COR-L47 (cell line): ENCODE results near the gene SH2D7.

ENCODE experiments used
- DNase-seq: peaks from one replicate; lab custom pipeline; 2025; lab: John Stamatoyannopoulos, UW

The SH2D7 gene

GRCh38 chr15:78061963-78062427 lies 30.4 kb upstream of the SH2D7 start:
- no peak for DNase-seq

GRCh38 chr15:78063217-78063616 lies 29.1 kb upstream of the SH2D7 start:
- DNase-seq = no peak

- no peak for DNase-seq
Measured at GRCh38 chr15:78063970-78064385, 28.4 kb upstream of the SH2D7 start.

- no peak for DNase-seq
Measured at GRCh38 chr15:78064544-78064943, 27.8 kb upstream of the SH2D7 start.

- DNase-seq = no peak
Measured at GRCh38 chr15:78065284-78065872, 27.0 kb upstream of the SH2D7 start.

- DNase-seq = no peak
Measured at GRCh38 chr15:78065973-78066946, 26.1 kb upstream of the SH2D7 start.

GRCh38 chr15:78067328-78068228 lies 24.8 kb upstream of the SH2D7 start:
- no peak for DNase-seq

GRCh38 chr15:78069052-78069414 lies 23.3 kb upstream of the SH2D7 start:
- DNase-seq = no peak

- no peak for DNase-seq
Measured at GRCh38 chr15:78069462-78070029, 22.8 kb upstream of the SH2D7 start.

GRCh38 chr15:78070049-78070700 lies 22.2 kb upstream of the SH2D7 start:
- no peak for DNase-seq

GRCh38 chr15:78071383-78071782 lies 21.0 kb upstream of the SH2D7 start:
- no peak for DNase-seq

GRCh38 chr15:78072080-78072892 lies 20.1 kb upstream of the SH2D7 start:
- DNase-seq = no peak

GRCh38 chr15:78073046-78073787 lies 19.1 kb upstream of the SH2D7 start:
- DNase-seq = no peak

- DNase-seq = peak; percentile 23
Measured at GRCh38 chr15:78075490-78076230, 16.7 kb upstream of the SH2D7 start.

- no peak for DNase-seq
Measured at GRCh38 chr15:78076231-78077052, 15.9 kb upstream of the SH2D7 start.

- peak; percentile 55 for DNase-seq
Measured at GRCh38 chr15:78077053-78077870, 15.1 kb upstream of the SH2D7 start, which contains the start of gene TBC1D2B. TSS of gene TBC1D2B (minus strand) at chr15:78077711. CDS start at chr15:78077652, 59 bp downstream.

GRCh38 chr15:78077871-78078210 lies 14.5 kb upstream of the SH2D7 start:
- no peak for DNase-seq
